Measurements from ENCODE around the gene ITPRIP. TPM values are rescaled to one million over a fixed set of nuclear protein-coding genes. Genes with fewer than 3 reads are reported as not detected.

ITPRIP gene
- total and polyA plus RNA-seq, 10 donors = 7.2 to 37.8 (median 28.2) TPM

GRCh38 chr10:104333728-104334373, 4.4 kb downstream of the ITPRIP start:
- TF ChIP-seq POLR2AphosphoS5 (IDR thresholded peaks at IDR 0.05) (no peak), CTCF (IDR thresholded peaks at IDR 0.05 in 8 of 11, conservative IDR thresholded peaks at IDR 0.05 in 3 of 11) (no peak), POLR2A (IDR thresholded peaks at IDR 0.05) (no peak)
- intact Hi-C loops (cut with DNase I; ENCODE audit: low total_unique reads) = no loop called here
- Histone ChIP-seq H3K27ac (peak overlapping the region in 7 of 8 donors; percentile 3 to 100 (median 98)), H3K4me1 (peaks cover 65 to 89% (median 82%) of the 10 kb centered on the region in 6 donors), H3K9me3 (no peaks in the 10 kb centered on the region), H3K36me3 (peaks cover 0 to 37% (median 0%) of the 10 kb centered on the region in 6 donors), H3K4me3 (peak overlapping the region in 1 of 8 donors; percentile 76), H3K27me3 (replicated peaks in 1 of 7) (no peaks in the 10 kb centered on the region)
- DNase-seq = peak; percentile 63
- 73 to 85% (median 80%) methylated on average over 10 to 15 of the region's 15 CpGs for WGBS, 5 donors

- H3K27me3 ChIP-seq (replicated peaks in 1 of 7) = no peaks in the 10 kb centered on the region
- peak; percentile 77 for DNase-seq
- no peaks in the 10 kb centered on the region for H3K9me3 ChIP-seq
- 76 to 86% (median 81%) methylated on average over 12 to 13 of the region's 13 CpGs for WGBS, 5 donors
- intact Hi-C loops (cut with DNase I; ENCODE audit: low total_unique reads) = no loop called here
- peak overlapping the region in 1 of 8 donors; percentile 15 for H3K4me3 ChIP-seq
- H3K4me1 ChIP-seq = peaks cover 70 to 95% (median 89%) of the 10 kb centered on the region in 6 donors
- peak overlapping the region in 7 of 8 donors; percentile 3 to 100 (median 98) for H3K27ac ChIP-seq
- TF ChIP-seq CTCF (IDR thresholded peaks at IDR 0.05 in 8 of 11, conservative IDR thresholded peaks at IDR 0.05 in 3 of 11) = no peak
- peak in 1 of 3 donors; percentile 39 for TF ChIP-seq POLR2AphosphoS5 (IDR thresholded peaks at IDR 0.05)
- H3K36me3 ChIP-seq = peaks cover 0 to 37% (median 0%) of the 10 kb centered on the region in 6 donors
Observed at GRCh38 chr10:104333032-104333727, 5.1 kb downstream of the ITPRIP start.

GRCh38 chr10:104332243-104333031, 5.8 kb downstream of the ITPRIP start:
- Histone ChIP-seq H3K27me3 (replicated peaks in 1 of 7) (no peaks in the 10 kb centered on the region), H3K27ac (peak overlapping the region in 7 of 8 donors; percentile 73 to 100 (median 90)), H3K36me3 (peaks cover 0 to 37% (median 0%) of the 10 kb centered on the region in 6 donors), H3K4me1 (peaks cover 78 to 100% (median 96%) of the 10 kb centered on the region in 6 donors), H3K9me3 (no peaks in the 10 kb centered on the region), H3K4me3 (no peak overlapping the region)
- TF ChIP-seq CTCF (IDR thresholded peaks at IDR 0.05 in 8 of 11, conservative IDR thresholded peaks at IDR 0.05 in 3 of 11) (no peak), POLR2AphosphoS5 (IDR thresholded peaks at IDR 0.05) (no peak), POLR2A (IDR thresholded peaks at IDR 0.05) (no peak)
- DNase-seq = peak; percentile 30
- 83 to 91% (median 83%) methylated on average over 11 of the region's 11 CpGs for WGBS, 5 donors
- intact Hi-C loops (cut with DNase I; ENCODE audit: low total_unique reads) = no loop called here

Data from spleen (tissue), 11 donors.